NCI-H1092 (cell line): ENCODE measurements around the gene SH3PXD2A.

ENCODE experiments used
- DNase-seq: peaks from one replicate; lab custom pipeline; 2025; lab: John Stamatoyannopoulos, UW

The SH3PXD2A gene

GRCh38 chr10:103855424-103855823 is at the start of gene SH3PXD2A:
SH3PXD2A (minus strand) TSS chr10:103855576; CDS start chr10:103855266, 310 bp downstream.
- DNase-seq = no peak

- DNase-seq = no peak
Measured at GRCh38 chr10:103901299-103901698, 45.9 kb upstream of the SH3PXD2A start.

- no peak for DNase-seq
Measured at GRCh38 chr10:103899312-103899711, 43.9 kb upstream of the SH3PXD2A start.

- no peak for DNase-seq
Measured at GRCh38 chr10:103897241-103897774, 41.9 kb upstream of the SH3PXD2A start.

- DNase-seq = no peak
Measured at GRCh38 chr10:103896225-103896624, 40.8 kb upstream of the SH3PXD2A start.

GRCh38 chr10:103895411-103896186 is 40.2 kb upstream of the SH3PXD2A start:
- no peak for DNase-seq

- DNase-seq = no peak
Measured at GRCh38 chr10:103894441-103894864, 39.1 kb upstream of the SH3PXD2A start.

GRCh38 chr10:103893817-103894216 is 38.4 kb upstream of the SH3PXD2A start:
- no peak for DNase-seq

GRCh38 chr10:103892181-103892580 is 36.8 kb upstream of the SH3PXD2A start:
- no peak for DNase-seq

GRCh38 chr10:103890688-103891087 is 35.3 kb upstream of the SH3PXD2A start:
- no peak for DNase-seq

- no peak for DNase-seq
Measured at GRCh38 chr10:103890194-103890658, 34.9 kb upstream of the SH3PXD2A start.

GRCh38 chr10:103889121-103889720 is 33.8 kb upstream of the SH3PXD2A start:
- DNase-seq = no peak

- no peak for DNase-seq
Measured at GRCh38 chr10:103888113-103888841, 32.9 kb upstream of the SH3PXD2A start.

GRCh38 chr10:103885617-103886016 is 30.2 kb upstream of the SH3PXD2A start:
- DNase-seq = no peak

GRCh38 chr10:103884681-103885139 is 29.3 kb upstream of the SH3PXD2A start:
- DNase-seq = peak; percentile 57

- no peak for DNase-seq
Measured at GRCh38 chr10:103882285-103883007, 27.1 kb upstream of the SH3PXD2A start.

GRCh38 chr10:103881416-103882284 is 26.3 kb upstream of the SH3PXD2A start:
- DNase-seq = peak; percentile 54

- DNase-seq = no peak
Measured at GRCh38 chr10:103879831-103880230, 24.5 kb upstream of the SH3PXD2A start.

- DNase-seq = no peak
Measured at GRCh38 chr10:103879409-103879808, 24.0 kb upstream of the SH3PXD2A start.

- DNase-seq = no peak
Measured at GRCh38 chr10:103877861-103878260, 22.5 kb upstream of the SH3PXD2A start.

GRCh38 chr10:103876155-103876554 is 20.8 kb upstream of the SH3PXD2A start:
- DNase-seq = no peak
